HG02938 (cell line): Measurements from ENCODE around the gene CCT6A.
"Not testable (repeated sequence)": the region's sequence is repeated elsewhere in the genome, so short reads cannot be mapped to it uniquely, and the experiment has no call there.

Source experiments
- ATAC-seq: cut with Tn5 transposase; IDR thresholded peaks from one replicate; pipeline ENCODE4 v1.9.1; 2021; ENCODE audit warnings: mild to moderate bottlenecking, moderate library complexity; ENCODE audit not compliant: unreplicated experiment

The CCT6A gene

DNA sequence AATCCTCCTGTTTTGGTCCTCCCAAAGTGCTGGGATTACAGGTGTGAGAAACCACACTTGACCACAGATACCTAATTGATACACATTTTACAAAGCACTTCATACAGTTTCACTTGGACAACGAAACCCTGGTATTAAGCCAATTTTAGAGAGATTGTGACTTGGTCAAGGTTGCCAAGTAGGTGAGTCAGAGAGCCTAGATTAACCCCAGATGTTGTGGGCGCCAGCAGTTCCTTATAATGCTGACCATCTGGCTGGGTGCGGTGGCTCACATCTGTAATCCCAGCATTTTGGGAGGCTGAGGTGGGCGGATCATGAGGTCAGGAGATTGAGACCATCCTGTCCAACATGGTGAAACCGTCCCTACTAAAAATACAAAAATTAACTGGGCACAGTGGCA lies 46.1 kb downstream of the CCT6A start:
- ATAC-seq, result peak; percentile 50

DNA sequence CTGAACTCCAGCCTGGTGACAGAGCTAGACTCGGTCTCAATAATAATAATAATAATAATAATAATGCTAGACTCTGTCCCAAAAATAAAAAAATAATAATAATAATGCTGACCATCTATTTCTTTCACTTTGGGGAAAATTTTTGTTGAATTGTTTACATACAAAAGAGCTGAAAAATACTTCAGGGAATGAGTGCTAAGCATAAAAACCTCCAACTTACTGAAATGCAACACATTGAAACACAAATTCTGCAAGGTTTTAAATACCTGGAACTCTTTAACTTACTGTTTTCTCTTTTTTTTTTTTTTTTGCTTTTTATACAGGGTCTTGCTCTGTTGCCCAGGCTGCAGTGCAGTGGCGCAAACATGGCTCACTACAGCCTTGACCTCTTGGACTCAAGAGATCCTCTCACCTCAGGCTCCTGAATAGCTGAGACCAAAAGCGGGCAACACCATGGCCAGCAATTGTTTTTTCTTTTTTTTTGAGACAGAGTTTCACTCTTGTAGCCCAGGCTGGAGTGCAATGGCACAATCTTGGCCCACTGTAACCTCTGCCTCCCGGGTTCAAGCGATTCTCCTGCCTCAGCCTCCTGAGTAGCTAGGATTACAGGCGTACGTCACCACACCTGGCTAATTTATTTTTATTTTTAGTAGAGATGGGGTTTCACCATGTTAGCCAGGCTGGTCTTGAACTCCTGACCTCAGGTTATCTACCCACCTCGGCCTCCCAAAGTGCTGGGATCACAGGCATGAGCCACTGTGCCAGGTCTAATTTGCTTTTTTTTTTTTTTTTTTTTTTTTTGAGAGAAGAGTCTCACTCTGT lies 46.8 kb downstream of the CCT6A start:
- not testable (repeated sequence) for ATAC-seq

DNA sequence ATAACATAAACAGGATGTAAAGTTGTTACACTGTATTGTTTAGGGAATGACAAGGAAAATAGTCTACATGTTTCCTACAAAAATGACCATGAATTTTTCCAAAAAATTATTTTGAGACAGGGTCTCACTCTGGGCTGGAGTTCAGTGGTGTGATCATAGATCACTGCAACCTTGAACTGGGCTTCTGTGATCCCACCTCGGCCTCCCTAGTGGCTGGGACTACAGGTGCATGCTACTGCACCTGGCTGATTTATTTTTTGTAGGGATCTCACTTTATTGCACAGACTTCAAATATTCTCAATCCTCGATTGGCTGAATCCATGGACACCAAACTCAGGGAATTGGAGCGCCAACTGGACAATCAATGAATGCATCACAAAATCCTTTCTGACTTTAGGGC lies 48.1 kb downstream of the CCT6A start:
- ATAC-seq, result no peak

DNA sequence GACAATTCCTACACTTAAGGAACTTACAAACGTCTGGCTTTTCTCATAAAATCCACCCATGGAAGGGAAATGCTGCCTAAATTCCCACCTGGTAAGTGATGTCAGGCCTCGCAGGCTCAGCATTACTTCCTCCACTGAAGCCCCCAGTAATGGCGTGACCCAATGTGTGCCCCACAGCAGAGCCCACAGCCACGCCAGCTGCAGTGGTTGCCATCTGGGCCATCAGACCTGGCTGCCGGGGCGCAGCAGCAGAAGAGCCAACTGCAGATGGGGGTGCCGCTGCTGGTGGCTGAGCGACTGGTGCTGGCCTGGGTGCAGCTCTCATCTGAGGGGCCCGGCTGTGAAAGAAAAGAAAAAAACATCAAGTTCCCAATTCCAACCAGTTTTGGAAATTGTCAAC lies 52.6 kb downstream of the CCT6A start:
- not testable (repeated sequence) for ATAC-seq

DNA sequence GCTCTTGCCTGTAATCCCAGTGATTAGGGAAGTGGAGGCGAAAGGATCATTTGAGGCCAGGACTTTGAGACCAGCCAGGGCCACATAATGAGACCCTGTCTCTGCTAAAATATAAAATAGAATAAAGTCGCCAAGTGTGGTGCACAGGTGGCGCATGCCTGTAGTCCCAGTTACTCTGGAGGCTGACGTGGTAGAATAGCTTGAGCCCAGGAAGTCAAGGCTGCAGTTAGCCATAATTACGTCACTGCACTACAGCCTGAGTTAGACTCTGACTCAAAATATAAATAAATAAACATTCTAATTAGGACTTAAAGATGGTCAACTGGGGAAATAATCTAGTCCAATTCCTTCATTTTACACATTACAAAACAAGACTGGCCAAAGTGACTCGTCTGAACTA lies 53.9 kb downstream of the CCT6A start:
- ATAC-seq, result peak; percentile 26

DNA sequence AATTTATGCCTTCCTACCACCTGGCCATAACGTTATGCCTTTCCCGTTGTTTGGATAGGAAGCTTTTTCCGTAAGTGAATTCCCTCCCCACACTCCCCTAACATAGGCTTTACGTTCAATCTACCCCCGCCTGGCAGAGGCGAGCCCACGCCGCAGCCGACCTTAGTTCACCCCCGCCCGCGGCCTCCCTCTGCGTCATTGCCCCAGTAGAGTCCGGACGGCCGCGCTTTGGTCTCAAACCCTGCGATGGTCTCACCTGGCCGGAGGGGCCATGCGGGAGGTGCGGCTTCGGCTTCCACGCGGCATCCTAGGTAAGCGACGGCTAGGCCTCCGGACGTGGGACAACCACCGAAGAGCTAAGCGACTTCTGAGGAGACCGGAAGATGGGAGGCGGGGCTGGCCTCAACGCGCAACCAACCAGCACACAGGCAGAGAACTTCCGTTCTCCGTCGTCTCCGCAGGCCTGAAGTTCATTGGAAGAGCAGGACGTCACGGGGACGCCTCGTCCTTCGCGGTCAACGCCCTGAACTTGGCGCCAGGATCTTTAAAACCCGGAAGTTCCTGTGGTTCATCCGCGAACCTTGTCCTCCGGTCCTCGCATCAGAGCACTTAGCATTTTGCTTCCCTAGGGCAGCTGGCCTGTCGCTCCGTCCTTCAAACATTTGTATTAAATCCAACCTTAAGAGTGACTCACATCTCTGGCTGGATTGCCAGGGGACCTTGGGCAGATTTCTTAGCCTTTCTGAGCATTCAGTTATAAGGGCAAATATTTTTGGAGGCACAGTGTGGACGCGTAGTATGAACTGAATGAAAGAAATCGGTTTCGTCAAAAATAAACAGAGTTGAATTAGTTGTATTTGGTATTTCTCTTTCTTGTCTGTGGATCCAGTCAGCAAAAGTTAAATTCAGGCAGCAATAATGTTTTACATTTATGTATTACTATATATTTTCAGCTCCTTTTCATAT lies 54.8 kb downstream of the CCT6A start, which contains the start of gene CHCHD2:
Gene CHCHD2, minus strand, starts transcription at position 369 of the 966 bp plus-strand sequence. Its CDS starts 63 bp downstream, at position 306.
- ATAC-seq, result peak; percentile 99

DNA sequence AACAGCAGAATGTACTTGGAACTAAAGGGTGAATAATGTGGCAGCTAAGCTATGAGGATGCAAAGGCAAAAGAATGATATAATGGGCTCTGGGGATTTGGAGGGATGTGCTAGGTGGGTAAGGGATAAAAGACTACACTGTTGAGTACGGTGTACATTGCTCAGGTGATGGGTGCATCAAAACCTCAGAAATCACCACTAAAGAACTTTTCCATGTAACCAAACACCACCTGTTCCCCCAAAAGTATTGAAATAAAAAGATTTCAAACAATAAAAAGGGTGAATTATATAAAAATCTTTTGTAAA lies 56.3 kb downstream of the CCT6A start:
- no peak for ATAC-seq

DNA sequence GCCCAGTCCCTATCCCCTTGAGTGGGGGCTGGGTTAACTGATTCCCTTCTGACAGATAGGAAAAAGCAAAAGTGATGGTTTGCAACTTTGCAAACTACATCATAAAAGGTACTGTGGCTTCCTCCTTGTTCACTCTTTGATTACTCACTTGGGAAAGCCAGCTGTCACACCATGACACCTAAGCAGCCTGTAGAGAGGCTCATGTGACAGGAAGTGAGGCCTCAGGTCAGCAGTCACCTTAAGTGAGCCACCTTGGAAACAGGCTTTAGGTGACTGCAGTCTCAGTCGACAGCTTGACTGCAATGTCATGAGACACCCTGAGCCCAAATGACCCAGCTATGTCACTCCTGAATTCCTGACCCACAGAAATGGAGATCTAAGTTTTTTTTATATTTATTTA lies 59.0 kb downstream of the CCT6A start:
- ATAC-seq, result no peak

DNA sequence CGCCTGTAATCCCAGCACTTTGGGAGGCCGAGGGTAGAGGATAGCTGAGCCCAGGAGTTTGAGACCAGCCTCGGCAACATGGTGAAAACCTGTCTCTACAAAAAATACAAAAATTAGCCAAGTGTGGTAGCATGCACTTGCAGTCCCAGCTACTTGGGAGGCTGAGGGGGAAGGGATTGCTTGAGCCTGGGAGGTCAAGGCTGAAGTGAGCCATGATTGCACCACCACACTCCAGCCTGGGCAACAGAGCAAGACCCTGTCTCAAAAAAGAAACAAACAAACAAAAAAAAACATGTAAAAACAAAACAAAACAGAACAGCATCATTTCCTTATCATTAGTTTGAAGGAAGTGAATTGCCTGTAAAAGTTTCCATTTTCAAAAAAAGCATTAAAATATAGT lies 60.7 kb downstream of the CCT6A start:
- ATAC-seq, result not testable (repeated sequence)
